ENCODE results near the gene KRT86. TPM values are rescaled to one million over a fixed set of nuclear protein-coding genes. Genes with fewer than 3 reads are reported as not detected.

The KRT86 gene
- total and polyA plus RNA-seq, 2 of the 13 experiments (the other 11 are each of a cell fraction or from before 2014, with no cell fraction given): not detected

- TF ChIP-seq ZNF17 (CRISPR knock-in tag; IDR thresholded peaks at IDR 0.05) (no peak), ZNF235 (CRISPR knock-in tag; IDR thresholded peaks at IDR 0.05; ENCODE audit: borderline replicate concordance) (no peak), ATF5 (CRISPR knock-in tag; IDR thresholded peaks at IDR 0.05; ENCODE audit: low read depth) (no peak), ZFP1 (CRISPR knock-in tag; IDR thresholded peaks at IDR 0.05) (no peak), ZNF430 (CRISPR knock-in tag; IDR thresholded peaks at IDR 0.05) (no peak), FOXO4 (CRISPR knock-in tag; conservative IDR thresholded peaks at IDR 0.05) (no peak), GTF3A (CRISPR knock-in tag; conservative IDR thresholded peaks at IDR 0.05) (no peak), STAG1 (CRISPR knock-in tag; IDR thresholded peaks at IDR 0.05) (no peak), MXD4 (CRISPR knock-in tag; IDR thresholded peaks at IDR 0.05) (no peak), TIGD3 (CRISPR knock-in tag; IDR thresholded peaks at IDR 0.05; ENCODE audit: borderline replicate concordance) (no peak)
Measured at GRCh38 chr12:52356762-52357580, 82.5 kb downstream of the KRT86 start (continued).

Other genes with a start within 250 kb of the KRT86 start
- gene NR4A1, start 223.2 kb upstream of the KRT86 start, total RNA-seq (2016; rRNA removed; fragmentation: Illumina TruSeq; extraction: Trizol): 4.6 and 5.7 TPM in 2 replicates
- gene NR4A1, start 223.2 kb upstream of the KRT86 start, polyA plus RNA-seq (2011; rRNA removed): 15.2 and 16.5 TPM in 2 replicates
- 66.7 and 67.7 TPM in 2 replicates for gene ATG101, start 204.7 kb upstream of the KRT86 start, total RNA-seq (2016; rRNA removed; fragmentation: Illumina TruSeq; extraction: Trizol)
- 58.2 and 60.2 TPM in 2 replicates for gene ATG101, start 204.7 kb upstream of the KRT86 start, polyA plus RNA-seq (2011; rRNA removed)
- gene SMIM41, start 194.9 kb upstream of the KRT86 start, total RNA-seq (2016; rRNA removed; fragmentation: Illumina TruSeq; extraction: Trizol): not detected in 2 replicates
- 0.07 TPM in 1 of 2 replicates, not detected in the other for gene SMIM41, start 194.9 kb upstream of the KRT86 start, polyA plus RNA-seq (2011; rRNA removed)
- gene KRT80, start 82.6 kb upstream of the KRT86 start, total RNA-seq (2016; rRNA removed; fragmentation: Illumina TruSeq; extraction: Trizol): 0.27 and 0.58 TPM in 2 replicates
- gene KRT80, start 82.6 kb upstream of the KRT86 start, polyA plus RNA-seq (2011; rRNA removed): 0.53 and 0.76 TPM in 2 replicates
- gene KRT7, start 41.4 kb upstream of the KRT86 start, total RNA-seq (2016; rRNA removed; fragmentation: Illumina TruSeq; extraction: Trizol): not detected in 2 replicates
- gene KRT7, start 41.4 kb upstream of the KRT86 start, polyA plus RNA-seq (2011; rRNA removed): 0.83 TPM in 1 of 2 replicates, not detected in the other
- not detected in 2 replicates for gene KRT81, start 16.9 kb downstream of the KRT86 start, total RNA-seq (2016; rRNA removed; fragmentation: Illumina TruSeq; extraction: Trizol)
- gene KRT81, start 16.9 kb downstream of the KRT86 start, polyA plus RNA-seq (2011; rRNA removed): not detected in 2 replicates
- gene KRT83, start 46.8 kb downstream of the KRT86 start, total RNA-seq (2016; rRNA removed; fragmentation: Illumina TruSeq; extraction: Trizol): not detected in 2 replicates
- not detected in 2 replicates for gene KRT83, start 46.8 kb downstream of the KRT86 start, polyA plus RNA-seq (2011; rRNA removed)
- not detected in 2 replicates for gene KRT85, start 92.8 kb downstream of the KRT86 start, total RNA-seq (2016; rRNA removed; fragmentation: Illumina TruSeq; extraction: Trizol)
- not detected in 2 replicates for gene KRT85, start 92.8 kb downstream of the KRT86 start, polyA plus RNA-seq (2011; rRNA removed)
- not detected in 2 replicates for gene KRT84, start 111.0 kb downstream of the KRT86 start, total RNA-seq (2016; rRNA removed; fragmentation: Illumina TruSeq; extraction: Trizol)
- not detected in 2 replicates for gene KRT84, start 111.0 kb downstream of the KRT86 start, polyA plus RNA-seq (2011; rRNA removed)
- not detected in 2 replicates for gene KRT82, start 131.7 kb downstream of the KRT86 start, total RNA-seq (2016; rRNA removed; fragmentation: Illumina TruSeq; extraction: Trizol)
- gene KRT82, start 131.7 kb downstream of the KRT86 start, polyA plus RNA-seq (2011; rRNA removed): not detected in 2 replicates
- not detected in 2 replicates for gene KRT75, start 159.7 kb downstream of the KRT86 start, total RNA-seq (2016; rRNA removed; fragmentation: Illumina TruSeq; extraction: Trizol)
- gene KRT75, start 159.7 kb downstream of the KRT86 start, polyA plus RNA-seq (2011; rRNA removed): not detected in 2 replicates
- not detected in 2 replicates for gene KRT6B, start 177.5 kb downstream of the KRT86 start, total RNA-seq (2016; rRNA removed; fragmentation: Illumina TruSeq; extraction: Trizol)
- gene KRT6B, start 177.5 kb downstream of the KRT86 start, polyA plus RNA-seq (2011; rRNA removed): 0.07 TPM in 1 of 2 replicates, not detected in the other
- gene KRT6C, start 199.2 kb downstream of the KRT86 start, total RNA-seq (2016; rRNA removed; fragmentation: Illumina TruSeq; extraction: Trizol): not detected in 2 replicates
- gene KRT6C, start 199.2 kb downstream of the KRT86 start, polyA plus RNA-seq (2011; rRNA removed): 0.03 TPM in 1 of 2 replicates, not detected in the other
- gene KRT6A, start 218.6 kb downstream of the KRT86 start, total RNA-seq (2016; rRNA removed; fragmentation: Illumina TruSeq; extraction: Trizol): not detected in 2 replicates
- gene KRT6A, start 218.6 kb downstream of the KRT86 start, polyA plus RNA-seq (2011; rRNA removed): 0.13 TPM in 2 replicates
- gene KRT5, start 245.7 kb downstream of the KRT86 start, total RNA-seq (2016; rRNA removed; fragmentation: Illumina TruSeq; extraction: Trizol): not detected in 2 replicates
- gene KRT5, start 245.7 kb downstream of the KRT86 start, polyA plus RNA-seq (2011; rRNA removed): 0.08 and 0.29 TPM in 2 replicates

Data from HepG2 (cell line).